ENCODE data around the gene XYLT1.
"Not testable (repeated sequence)": the region's sequence is repeated elsewhere in the genome, so short reads cannot be mapped to it uniquely, and the experiment has no call there.

The XYLT1 gene

GRCh38 chr16:17354141-17354601 is 116.6 kb downstream of the XYLT1 start:
- no peak for DNase-seq

- DNase-seq: no peak
Measured at GRCh38 chr16:17353561-17353960, 117.2 kb downstream of the XYLT1 start.

GRCh38 chr16:17351441-17352035 is 119.2 kb downstream of the XYLT1 start:
- no peak for DNase-seq

- no peak for DNase-seq
Measured at GRCh38 chr16:17350207-17350606, 120.6 kb downstream of the XYLT1 start.

- DNase-seq: no peak
Measured at GRCh38 chr16:17348826-17349225, 121.9 kb downstream of the XYLT1 start.

GRCh38 chr16:17348042-17348783 is 122.5 kb downstream of the XYLT1 start:
- no peak for DNase-seq

GRCh38 chr16:17347624-17348023 is 123.1 kb downstream of the XYLT1 start:
- no peak for DNase-seq

GRCh38 chr16:17346621-17347569 is 123.9 kb downstream of the XYLT1 start:
- DNase-seq: no peak

GRCh38 chr16:17345043-17345442 is 125.7 kb downstream of the XYLT1 start:
- no peak for DNase-seq

GRCh38 chr16:17343728-17344127 is 127.0 kb downstream of the XYLT1 start:
- DNase-seq: no peak

GRCh38 chr16:17343028-17343427 is 127.7 kb downstream of the XYLT1 start:
- no peak for DNase-seq

GRCh38 chr16:17342031-17342430 is 128.7 kb downstream of the XYLT1 start:
- DNase-seq: no peak

GRCh38 chr16:17340804-17341203 is 130.0 kb downstream of the XYLT1 start:
- no peak for DNase-seq

GRCh38 chr16:17339764-17340541 is 130.8 kb downstream of the XYLT1 start:
- no peak for DNase-seq

- DNase-seq: no peak
Measured at GRCh38 chr16:17338244-17338643, 132.5 kb downstream of the XYLT1 start.

- no peak for DNase-seq
Measured at GRCh38 chr16:17336530-17336900, 134.2 kb downstream of the XYLT1 start.

GRCh38 chr16:17335826-17336529 is 134.8 kb downstream of the XYLT1 start:
- no peak for DNase-seq

GRCh38 chr16:17335406-17335805 is 135.4 kb downstream of the XYLT1 start:
- DNase-seq: not testable (repeated sequence)

GRCh38 chr16:17334096-17334495 is 136.7 kb downstream of the XYLT1 start:
- no peak for DNase-seq

- no peak for DNase-seq
Measured at GRCh38 chr16:17333229-17333628, 137.5 kb downstream of the XYLT1 start.

- no peak for DNase-seq
Measured at GRCh38 chr16:17331991-17332390, 138.8 kb downstream of the XYLT1 start.

GRCh38 chr16:17331071-17331607 is 139.6 kb downstream of the XYLT1 start:
- no peak for DNase-seq

Measured in activated CD4-positive, alpha-beta T cell treated with anti-CD3 and anti-CD28 coated beads for 1 hour (primary cell).